Mesendoderm (in vitro differentiated cells): ENCODE data around the gene ERBB4.

Experiments used
- DNase-seq: peaks from one replicate; pipeline ENCODE4 v3.0.0; 2013
- H2AK5ac ChIP-seq: 2 replicates; pipeline ENCODE4 v1.6.1; 2013; ENCODE audit warnings: low read length, inconsistent platforms
- H2BK120ac ChIP-seq: 2 replicates; pipeline ENCODE4 v1.6.1; 2013; ENCODE audit warnings: low read depth, mild to moderate bottlenecking, low read length, moderate library complexity, mixed read lengths
- H2BK15ac ChIP-seq: replicated peaks from 2 replicates; pipeline ENCODE4 v1.6.1; 2013; ENCODE audit warnings: low read depth, mild to moderate bottlenecking, moderate library complexity
- H2BK5ac ChIP-seq: 2 replicates; pipeline ENCODE4 v1.6.1; 2013; ENCODE audit warnings: low read length, inconsistent platforms
- H3K18ac ChIP-seq: 2 replicates; pipeline ENCODE4 v1.6.1; 2013; ENCODE audit warnings: mild to moderate bottlenecking, low read length, mixed read lengths
- H3K23ac ChIP-seq: one replicate; pipeline ENCODE4 v1.6.1; 2013; ENCODE audit warnings: low read length
- H3K27ac ChIP-seq: 2 replicates; pipeline ENCODE4 v1.5.1; 2013; ENCODE audit warnings: low read depth, mild to moderate bottlenecking, inconsistent platforms, low read length, moderate library complexity
- H3K27me3 ChIP-seq: 2 replicates; pipeline ENCODE4 v1.6.1; 2013; ENCODE audit warnings: low read length, control low read depth, mild to moderate bottlenecking, inconsistent platforms; ENCODE audit not compliant: insufficient read depth, poor library complexity
- H3K36me3 ChIP-seq: 2 replicates; pipeline ENCODE4 v1.6.1; 2013; ENCODE audit warnings: low read length, inconsistent platforms; ENCODE audit not compliant: control insufficient read depth, insufficient read depth
- H3K4ac ChIP-seq: one replicate; pipeline ENCODE4 v1.6.1; 2013; ENCODE audit warnings: low read depth, mild to moderate bottlenecking, low read length, moderate library complexity
- H3K4me1 ChIP-seq: 2 replicates; pipeline ENCODE4 v1.6.1; 2013; ENCODE audit warnings: low read depth, low read length, inconsistent platforms; ENCODE audit not compliant: control insufficient read depth
- H3K4me2 ChIP-seq: 2 replicates; pipeline ENCODE4 v1.6.1; 2013; ENCODE audit warnings: low read length
- H3K4me3 ChIP-seq: 2 replicates; pipeline ENCODE4 v1.5.1; 2013; ENCODE audit warnings: mild to moderate bottlenecking, low read length
- H3K56ac ChIP-seq: one replicate; pipeline ENCODE4 v1.6.1; 2013; ENCODE audit warnings: low read length
- H3K79me1 ChIP-seq: 2 replicates; pipeline ENCODE4 v1.6.1; 2013; ENCODE audit warnings: low read length, inconsistent platforms
- H3K79me2 ChIP-seq: 2 replicates; pipeline ENCODE4 v1.6.1; 2013; ENCODE audit warnings: mild to moderate bottlenecking, low read length; ENCODE audit not compliant: control insufficient read depth, insufficient read depth
- H3K9ac ChIP-seq: 2 replicates; pipeline ENCODE4 v1.6.1; 2013; ENCODE audit warnings: low read length, inconsistent platforms
- H4K5ac ChIP-seq: one replicate; pipeline ENCODE4 v1.6.1; 2013; ENCODE audit warnings: low read length
- H4K8ac ChIP-seq: one replicate; pipeline ENCODE4 v1.6.1; 2013; ENCODE audit warnings: low read depth, mild to moderate bottlenecking, control low read depth, low read length, moderate library complexity
- WGBS: extraction: QIAGEN DNeasy Blood & Tissue Kit; methylation state at CpG from one replicate; pipeline ENCODE4 v1.1.7; 2013; ENCODE audit warnings: low lambda C conversion rate, missing lambda C conversion rate; ENCODE audit not compliant: insufficient coverage; ENCODE audit errors: extremely low coverage; 5-methylcytosine and 5-hydroxymethylcytosine counted together

Gene ERBB4

DNA sequence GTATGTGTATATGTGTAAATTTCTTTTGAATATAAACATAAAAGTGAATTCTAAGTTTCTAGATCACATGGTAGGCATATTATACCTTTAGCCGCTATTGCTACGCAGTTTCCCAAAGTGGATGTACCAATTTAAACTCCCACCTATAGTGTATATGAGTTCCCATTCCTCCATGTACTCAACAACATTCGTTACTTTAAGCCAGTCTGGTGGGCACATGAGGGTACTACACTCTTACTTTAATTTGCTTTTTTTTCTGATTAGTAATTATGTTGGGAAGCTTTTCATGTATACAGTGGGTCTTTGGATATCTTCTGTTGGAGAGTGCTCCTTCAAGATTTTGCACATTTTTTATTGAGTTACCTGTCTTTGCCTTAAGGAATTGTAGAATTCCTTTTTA, 683.8 kb downstream of the ERBB4 start:
- no peak overlapping the region for H4K8ac ChIP-seq
- no peak for DNase-seq
- no peak overlapping the region for H2BK120ac ChIP-seq
- no peak overlapping the region for H3K4me2 ChIP-seq
- H3K27me3 ChIP-seq, result no peaks in the 10 kb centered on the region
- no peaks in the 10 kb centered on the region for H3K79me1 ChIP-seq
- H3K4me1 ChIP-seq, result no peaks in the 10 kb centered on the region
- H3K4ac ChIP-seq, result no peak overlapping the region
- no CpG with 5 or more reads among the region's 3 CpGs for WGBS
- no peaks in the 10 kb centered on the region for H3K79me2 ChIP-seq
- H4K5ac ChIP-seq, result no peak overlapping the region
- no peak overlapping the region for H2BK5ac ChIP-seq
- H3K4me3 ChIP-seq, result no peak overlapping the region
- H2AK5ac ChIP-seq, result no peak overlapping the region
- H3K36me3 ChIP-seq, result no peaks in the 10 kb centered on the region
- no peak overlapping the region for H3K18ac ChIP-seq
- H3K23ac ChIP-seq, result no peak overlapping the region
- no peak overlapping the region for H3K9ac ChIP-seq
- no peak overlapping the region for H3K27ac ChIP-seq
- no peak overlapping the region for H2BK15ac ChIP-seq
- H3K56ac ChIP-seq, result no peak overlapping the region

DNA sequence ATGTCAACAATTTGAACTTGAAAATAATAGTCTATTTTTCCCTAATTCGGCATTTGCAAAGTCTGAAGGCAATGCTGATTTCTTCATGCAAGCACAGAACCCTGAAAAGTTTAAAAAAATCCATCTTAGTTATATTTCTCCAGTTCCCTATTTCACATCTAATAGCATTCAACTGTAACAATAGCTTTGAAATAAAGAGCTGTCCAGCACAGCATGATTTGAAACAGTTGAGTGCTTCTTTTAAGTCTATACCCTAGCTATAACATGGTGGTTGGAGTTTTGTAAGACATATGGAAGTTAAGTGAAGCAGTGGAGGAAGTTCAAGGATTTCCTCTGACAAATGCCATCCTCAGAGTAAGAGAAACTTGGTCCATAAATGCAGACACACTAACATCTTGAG, 691.9 kb downstream of the ERBB4 start:
- no peak overlapping the region for H2BK15ac ChIP-seq
- no peak overlapping the region for H3K4ac ChIP-seq
- no peak overlapping the region for H2BK5ac ChIP-seq
- DNase-seq, result no peak
- H3K9ac ChIP-seq, result no peak overlapping the region
- no peak overlapping the region for H4K5ac ChIP-seq
- no peak overlapping the region for H3K4me2 ChIP-seq
- WGBS, result no CpG with 5 or more reads among the region's 1 CpG
- H3K56ac ChIP-seq, result no peak overlapping the region
- H3K79me1 ChIP-seq, result no peaks in the 10 kb centered on the region
- no peak overlapping the region for H3K18ac ChIP-seq
- H3K23ac ChIP-seq, result no peak overlapping the region
- no peaks in the 10 kb centered on the region for H3K27me3 ChIP-seq
- H3K27ac ChIP-seq, result no peak overlapping the region
- H4K8ac ChIP-seq, result no peak overlapping the region
- no peak overlapping the region for H3K4me3 ChIP-seq
- no peak overlapping the region for H2AK5ac ChIP-seq
- no peaks in the 10 kb centered on the region for H3K79me2 ChIP-seq
- H2BK120ac ChIP-seq, result no peak overlapping the region
- no peaks in the 10 kb centered on the region for H3K4me1 ChIP-seq
- no peaks in the 10 kb centered on the region for H3K36me3 ChIP-seq

DNA sequence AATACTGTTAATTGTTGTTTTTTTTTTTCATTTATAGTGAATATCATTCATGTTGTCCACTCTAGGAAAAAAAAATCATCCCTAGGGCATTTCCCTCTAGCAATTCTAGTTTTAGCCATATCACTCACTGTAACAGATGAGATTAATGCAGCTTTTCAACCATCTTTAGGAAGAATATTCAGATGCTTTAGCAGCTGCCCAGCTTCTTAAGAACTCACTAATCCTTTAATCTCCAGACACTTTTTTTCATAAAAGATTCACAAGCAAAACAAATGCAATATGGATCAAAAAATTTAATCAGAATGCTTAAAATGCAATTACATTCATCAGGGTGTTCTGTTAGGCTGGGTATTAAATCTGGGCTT, 692.6 kb downstream of the ERBB4 start:
- Histone ChIP-seq H2BK15ac (no peak overlapping the region), H3K27ac (no peak overlapping the region)

DNA sequence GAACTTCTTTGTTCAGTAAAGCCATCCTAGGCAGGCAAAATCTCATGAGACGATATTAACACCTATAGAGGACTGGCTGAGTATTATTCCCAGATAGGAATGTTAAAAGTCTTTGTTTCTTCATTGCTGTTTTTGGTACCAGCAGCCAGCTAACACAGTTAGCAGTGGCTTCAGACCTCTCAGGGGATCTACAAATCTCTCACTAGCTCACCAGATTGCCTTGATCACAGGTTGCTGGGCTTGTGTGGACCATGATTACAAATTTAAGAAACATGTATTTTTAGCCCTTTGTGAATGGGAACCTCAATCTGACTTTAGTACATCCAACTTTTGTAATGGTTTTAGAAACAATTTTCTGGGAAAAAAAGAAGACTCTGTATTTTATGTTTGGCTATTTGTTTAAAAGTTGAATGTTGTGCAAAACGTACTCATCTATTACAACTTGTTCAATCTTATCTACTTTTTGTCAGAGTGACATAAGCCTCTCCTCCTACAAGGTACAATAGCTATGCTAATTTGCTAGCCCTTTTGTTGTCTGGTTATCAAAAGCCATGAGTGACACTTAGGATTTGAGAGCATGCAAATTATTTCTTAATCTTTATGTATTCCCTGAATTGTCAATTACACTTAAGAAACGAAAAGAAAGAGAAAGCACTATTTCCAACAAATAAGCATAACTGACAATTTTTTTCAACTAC, 693.1 kb downstream of the ERBB4 start:
- Histone ChIP-seq H3K56ac (no peak overlapping the region), H4K8ac (no peak overlapping the region)
- no CpG with 5 or more reads among the region's 3 CpGs for WGBS

More for the DNA sequence above, 692.6 kb downstream of the ERBB4 start:
- Histone ChIP-seq H3K56ac (no peak overlapping the region), H3K18ac (no peak overlapping the region), H4K8ac (no peak overlapping the region), H3K27me3 (no peaks in the 10 kb centered on the region), H2AK5ac (no peak overlapping the region), H4K5ac (no peak overlapping the region), H3K79me2 (no peaks in the 10 kb centered on the region), H3K23ac (no peak overlapping the region), H3K4me1 (no peaks in the 10 kb centered on the region), H3K36me3 (no peaks in the 10 kb centered on the region), H2BK120ac (no peak overlapping the region), H3K9ac (no peak overlapping the region), H3K4me2 (no peak overlapping the region), H3K79me1 (no peaks in the 10 kb centered on the region), H3K4me3 (no peak overlapping the region), H3K4ac (no peak overlapping the region), H2BK5ac (no peak overlapping the region)
- no peak for DNase-seq

DNA sequence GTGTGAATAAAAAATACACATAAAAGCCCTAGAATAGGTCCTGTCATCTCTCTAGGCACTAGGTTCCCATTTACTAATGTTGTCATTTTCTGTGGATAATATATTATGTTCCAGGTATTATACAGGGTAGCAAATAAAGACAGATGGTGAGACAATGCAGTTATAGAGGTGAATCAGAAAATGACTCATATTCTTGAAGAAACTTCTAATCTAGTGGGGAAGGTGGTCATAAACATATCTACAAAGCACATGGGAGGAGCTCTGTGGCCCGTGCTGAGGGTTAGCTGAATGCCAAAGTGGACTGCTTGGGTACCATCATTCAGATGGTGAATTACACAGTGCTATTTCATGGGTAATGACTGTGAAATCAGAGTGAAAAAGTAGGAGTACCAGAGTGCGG, 700.9 kb downstream of the ERBB4 start:
- Histone ChIP-seq H3K4ac (no peak overlapping the region), H4K8ac (no peak overlapping the region), H3K27me3 (no peaks in the 10 kb centered on the region), H2BK15ac (no peak overlapping the region), H2BK5ac (no peak overlapping the region), H3K23ac (no peak overlapping the region), H3K18ac (no peak overlapping the region), H3K4me1 (no peaks in the 10 kb centered on the region), H2BK120ac (no peak overlapping the region), H4K5ac (no peak overlapping the region), H2AK5ac (no peak overlapping the region), H3K4me2 (no peak overlapping the region), H3K9ac (no peak overlapping the region), H3K27ac (no peak overlapping the region), H3K79me1 (no peaks in the 10 kb centered on the region), H3K4me3 (no peak overlapping the region), H3K56ac (no peak overlapping the region), H3K79me2 (no peaks in the 10 kb centered on the region), H3K36me3 (no peaks in the 10 kb centered on the region)
- DNase-seq, result no peak
- no CpG with 5 or more reads among the region's 2 CpGs for WGBS

More for the DNA sequence above, 693.1 kb downstream of the ERBB4 start:
- no peaks in the 10 kb centered on the region for H3K36me3 ChIP-seq
- H3K79me1 ChIP-seq, result no peaks in the 10 kb centered on the region
- no peak overlapping the region for H2BK120ac ChIP-seq
- H2BK15ac ChIP-seq, result no peak overlapping the region
- H3K4ac ChIP-seq, result no peak overlapping the region
- no peak overlapping the region for H2AK5ac ChIP-seq
- no peak overlapping the region for H3K23ac ChIP-seq
- H2BK5ac ChIP-seq, result no peak overlapping the region
- H3K27ac ChIP-seq, result no peak overlapping the region
- H3K27me3 ChIP-seq, result no peaks in the 10 kb centered on the region
- H3K4me1 ChIP-seq, result no peaks in the 10 kb centered on the region
- H3K4me3 ChIP-seq, result no peak overlapping the region
- no peak for DNase-seq
- no peak overlapping the region for H4K5ac ChIP-seq
- H3K4me2 ChIP-seq, result no peak overlapping the region
- H3K9ac ChIP-seq, result no peak overlapping the region
- no peaks in the 10 kb centered on the region for H3K79me2 ChIP-seq
- no peak overlapping the region for H3K18ac ChIP-seq

DNA sequence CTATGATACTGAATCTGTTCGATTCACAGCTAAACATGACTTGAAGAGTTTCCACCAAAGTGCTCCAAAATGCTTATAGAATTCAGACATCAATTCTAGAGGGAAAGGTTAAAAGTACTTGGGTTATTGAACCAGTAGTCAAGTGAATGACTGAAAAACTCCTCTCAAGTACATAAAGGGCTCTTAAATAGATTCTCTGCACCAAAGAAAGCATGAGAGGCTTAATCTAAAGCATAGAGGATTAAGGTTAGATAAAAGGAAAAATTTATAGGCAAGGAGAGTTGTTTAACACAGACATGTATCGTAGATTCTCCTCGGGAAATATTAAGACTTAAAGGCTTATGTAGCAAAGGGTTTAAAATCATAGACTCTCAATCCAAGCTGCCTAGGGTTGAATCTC, 701.4 kb downstream of the ERBB4 start:
- Histone ChIP-seq H3K79me1 (no peaks in the 10 kb centered on the region), H3K9ac (no peak overlapping the region), H3K23ac (no peak overlapping the region), H3K18ac (no peak overlapping the region), H3K36me3 (no peaks in the 10 kb centered on the region), H2AK5ac (no peak overlapping the region), H4K5ac (no peak overlapping the region), H3K27ac (no peak overlapping the region), H4K8ac (no peak overlapping the region), H2BK15ac (no peak overlapping the region), H2BK120ac (no peak overlapping the region), H3K4me2 (no peak overlapping the region), H3K4ac (no peak overlapping the region), H3K56ac (no peak overlapping the region), H3K4me3 (no peak overlapping the region), H3K79me2 (no peaks in the 10 kb centered on the region), H2BK5ac (no peak overlapping the region), H3K27me3 (no peaks in the 10 kb centered on the region), H3K4me1 (no peaks in the 10 kb centered on the region)
- DNase-seq, result no peak
- WGBS, result no CpG with 5 or more reads among the region's 3 CpGs
